ENCODE data around the gene ACLY. TPM values are rescaled to one million over a fixed set of nuclear protein-coding genes. Genes with fewer than 3 reads are reported as not detected.

Gene ACLY
- total RNA-seq, 1 donor = 273 TPM

GRCh38 chr17:41896726-41897125 lies 22.0 kb downstream of the ACLY start:
- Histone ChIP-seq H2AFZ (ENCODE audit: low read length) (no peak overlapping the region), H4K20me1 (ENCODE audit: insufficient read depth, low read length) (peaks cover 43% of the 10 kb centered on the region), H3K4me3 (ENCODE audit: insufficient read depth, low read length) (no peak overlapping the region), H3K36me3 (ENCODE audit: insufficient read depth, low read length) (peaks cover 97% of the 10 kb centered on the region), H3K27ac (ENCODE audit: low read depth, low read length) (no peak overlapping the region), H3K79me2 (ENCODE audit: insufficient read depth, low read length) (peaks cover 46% of the 10 kb centered on the region), H3K4me2 (ENCODE audit: insufficient read depth, low read length) (no peak overlapping the region), H3K27me3 (ENCODE audit: insufficient read depth, low read length) (no peaks in the 10 kb centered on the region), H3K4me1 (ENCODE audit: insufficient read depth, low read length) (peaks cover 16% of the 10 kb centered on the region), H3K9me3 (ENCODE audit: low read depth, low read length) (no peaks in the 10 kb centered on the region)
- no peak for DNase-seq (ENCODE audit: insufficient read length, low spot score, missing footprints)
- no peak for TF ChIP-seq CTCF (IDR thresholded peaks at IDR 0.05; ENCODE audit: extremely low read depth, low read depth, low read length)

GRCh38 chr17:41895617-41896016 lies 23.1 kb downstream of the ACLY start:
- DNase-seq (ENCODE audit: insufficient read length, low spot score, missing footprints) = no peak
- Histone ChIP-seq H3K27me3 (ENCODE audit: insufficient read depth, low read length) (no peaks in the 10 kb centered on the region), H3K4me3 (ENCODE audit: insufficient read depth, low read length) (no peak overlapping the region), H4K20me1 (ENCODE audit: insufficient read depth, low read length) (peaks cover 51% of the 10 kb centered on the region), H3K27ac (ENCODE audit: low read depth, low read length) (peak overlapping the region; percentile 85), H3K4me2 (ENCODE audit: insufficient read depth, low read length) (peak overlapping the region; percentile 23), H3K36me3 (ENCODE audit: insufficient read depth, low read length) (peaks cover 96% of the 10 kb centered on the region), H3K4me1 (ENCODE audit: insufficient read depth, low read length) (peaks cover 16% of the 10 kb centered on the region), H3K9me3 (ENCODE audit: low read depth, low read length) (no peaks in the 10 kb centered on the region), H3K79me2 (ENCODE audit: insufficient read depth, low read length) (peaks cover 46% of the 10 kb centered on the region), H2AFZ (ENCODE audit: low read length) (no peak overlapping the region)
- TF ChIP-seq CTCF (IDR thresholded peaks at IDR 0.05; ENCODE audit: extremely low read depth, low read depth, low read length) = no peak

- peaks cover 92% of the 10 kb centered on the region for H3K36me3 ChIP-seq (ENCODE audit: insufficient read depth, low read length)
- H3K4me2 ChIP-seq (ENCODE audit: insufficient read depth, low read length) = peak overlapping the region; percentile 23
- H3K27me3 ChIP-seq (ENCODE audit: insufficient read depth, low read length) = no peaks in the 10 kb centered on the region
- H3K9me3 ChIP-seq (ENCODE audit: low read depth, low read length) = no peaks in the 10 kb centered on the region
- TF ChIP-seq CTCF (IDR thresholded peaks at IDR 0.05; ENCODE audit: extremely low read depth, low read depth, low read length) = no peak
- peaks cover 46% of the 10 kb centered on the region for H3K79me2 ChIP-seq (ENCODE audit: insufficient read depth, low read length)
- H3K4me1 ChIP-seq (ENCODE audit: insufficient read depth, low read length) = peaks cover 16% of the 10 kb centered on the region
- peak overlapping the region; percentile 85 for H3K27ac ChIP-seq (ENCODE audit: low read depth, low read length)
- no peak overlapping the region for H3K4me3 ChIP-seq (ENCODE audit: insufficient read depth, low read length)
- no peak overlapping the region for H2AFZ ChIP-seq (ENCODE audit: low read length)
- DNase-seq (ENCODE audit: insufficient read length, low spot score, missing footprints) = peak; percentile 89
- peaks cover 51% of the 10 kb centered on the region for H4K20me1 ChIP-seq (ENCODE audit: insufficient read depth, low read length)
These were observed 23.9 kb downstream of the ACLY start for GRCh38 chr17:41894791-41895331.

- Histone ChIP-seq H3K79me2 (ENCODE audit: insufficient read depth, low read length) (peaks cover 38% of the 10 kb centered on the region), H3K27me3 (ENCODE audit: insufficient read depth, low read length) (no peaks in the 10 kb centered on the region), H4K20me1 (ENCODE audit: insufficient read depth, low read length) (peaks cover 49% of the 10 kb centered on the region), H3K9me3 (ENCODE audit: low read depth, low read length) (no peaks in the 10 kb centered on the region), H3K4me3 (ENCODE audit: insufficient read depth, low read length) (no peak overlapping the region), H3K36me3 (ENCODE audit: insufficient read depth, low read length) (peaks cover 91% of the 10 kb centered on the region), H3K4me1 (ENCODE audit: insufficient read depth, low read length) (peaks cover 16% of the 10 kb centered on the region), H3K4me2 (ENCODE audit: insufficient read depth, low read length) (no peak overlapping the region), H2AFZ (ENCODE audit: low read length) (no peak overlapping the region), H3K27ac (ENCODE audit: low read depth, low read length) (no peak overlapping the region)
- no peak for DNase-seq (ENCODE audit: insufficient read length, low spot score, missing footprints)
- TF ChIP-seq CTCF (IDR thresholded peaks at IDR 0.05; ENCODE audit: extremely low read depth, low read depth, low read length) = no peak
These were observed 25.4 kb downstream of the ACLY start for GRCh38 chr17:41893384-41893783.
